Small intestine (tissue), 7 donors: ENCODE data around the gene VPS13C. TPM values are rescaled to one million over a fixed set of nuclear protein-coding genes. Genes with fewer than 3 reads are reported as not detected.

Experiments used
- DNase-seq, 2 donors: peaks; one replicate each; pipeline versions ENCODE4 v3.0.0 to v3.0.0-alpha.2; 2013
- FAIRE-seq: peaks from 2 replicates; lab custom pipeline; 2012; peaks lifted over from hg19 to GRCh38; lab: Jason Lieb, UNC
- H3K27ac ChIP-seq, 3 donors: one replicate each; pipeline ENCODE4 v1.5.1; 2013; ENCODE audit warnings: low read length in 2 of 3, mild to moderate bottlenecking in 2 of 3, control low read depth in 1 of 3, inconsistent platforms in 1 of 3, low read depth in 1 of 3, moderate library complexity in 1 of 3
- H3K27me3 ChIP-seq, 3 donors: one replicate each; pipeline ENCODE4 v1.6.1; 2013; ENCODE audit warnings: low read length in 3 of 3, inconsistent platforms in 1 of 3; ENCODE audit not compliant: control insufficient read depth in 3 of 3, insufficient read depth in 3 of 3
- H3K36me3 ChIP-seq, 3 donors: one replicate each; pipeline ENCODE4 v1.6.1; 2013; ENCODE audit warnings: low read length in 3 of 3, inconsistent platforms in 1 of 3, low read depth in 1 of 3, mild to moderate bottlenecking in 1 of 3, moderate library complexity in 1 of 3; ENCODE audit not compliant: control insufficient read depth in 3 of 3, insufficient read depth in 2 of 3
- H3K4me1 ChIP-seq, 3 donors: one replicate each; pipeline ENCODE4 v1.6.1; 2013; ENCODE audit warnings: low read length in 2 of 3, inconsistent platforms in 1 of 3, low read depth in 1 of 3, mild to moderate bottlenecking in 1 of 3, moderate library complexity in 1 of 3; ENCODE audit not compliant: control insufficient read depth in 3 of 3, insufficient read depth in 2 of 3
- H3K4me3 ChIP-seq, 3 donors: one replicate each; pipeline ENCODE4 v1.5.1; 2013; ENCODE audit warnings: low read length in 3 of 3, control low read depth in 1 of 3, inconsistent platforms in 1 of 3, low read depth in 1 of 3, mild to moderate bottlenecking in 1 of 3, moderate library complexity in 1 of 3
- H3K9me3 ChIP-seq, 2 donors: one replicate each; pipeline ENCODE4 v1.6.1; 2013; ENCODE audit warnings: low read depth in 1 of 2, low read length in 1 of 2; ENCODE audit not compliant: control insufficient read depth in 2 of 2, insufficient read depth in 1 of 2
- WGBS, 3 donors: extraction: QIAGEN DNeasy Blood & Tissue Kit; methylation state at CpG; one replicate each; pipeline ENCODE4 v1.1.7; 2013; 5-methylcytosine and 5-hydroxymethylcytosine counted together
- polyA plus RNA-seq, 4 donors: library from polyadenylated mRNA; stranded (reverse) in 3 of 4; unstranded in 1 of 4; fragments of 200-250 nt in 3 of 4; fragments of 120-200 nt in 1 of 4; gene quantifications; one replicate each; pipeline versions ENCODE4 v1.2.1 to v1.2.3, GENCODE V29; 2013
- donor health status: healthy with polysubstance abuse.
- donor health status: control.
- donor health status: control.
- donor health status: Bipolar disorder and iron deficiency.
- donor health status: healthy.

VPS13C gene
- polyA plus RNA-seq, 4 donors = 7.3 to 49.2 (median 11.6) TPM

- WGBS, 3 donors = 32 to 65% (median 57%) methylated on average over 5 of the region's 5 CpGs
- FAIRE-seq (no peak), DNase-seq (peak in 1 of 2 donors; percentile 29)
These were observed 27.6 kb upstream of the VPS13C start for GRCh38 chr15:62087671-62088352.

GRCh38 chr15:62085740-62086139 is 25.5 kb upstream of the VPS13C start:
- Histone ChIP-seq H3K27me3 (no peaks in the 10 kb centered on the region), H3K27ac (no peak overlapping the region), H3K4me3 (no peak overlapping the region), H3K9me3 (peaks cover 0 to 16% of the 10 kb centered on the region in 2 donors), H3K4me1 (peaks cover 0 to 17% (median 0%) of the 10 kb centered on the region in 3 donors), H3K36me3 (no peaks in the 10 kb centered on the region)
- DNase-seq (no peak), FAIRE-seq (no peak)
- 57 to 77% (median 73%) methylated on average over 4 of the region's 4 CpGs for WGBS, 3 donors

More at GRCh38 chr15:62087671-62088352, 27.6 kb upstream of the VPS13C start:
- no peaks in the 10 kb centered on the region for H3K27me3 ChIP-seq
- H3K4me1 ChIP-seq = peaks cover 0 to 10% (median 0%) of the 10 kb centered on the region in 3 donors
- H3K9me3 ChIP-seq = peaks cover 0 to 16% of the 10 kb centered on the region in 2 donors
- H3K36me3 ChIP-seq = no peaks in the 10 kb centered on the region
- H3K4me3 ChIP-seq = no peak overlapping the region
- peak overlapping the region in 2 of 3 donors; percentile 6 to 38 for H3K27ac ChIP-seq

GRCh38 chr15:62083194-62084154 is 23.2 kb upstream of the VPS13C start:
- no peak for FAIRE-seq
- peak; percentile 54 to 74 for DNase-seq
- Histone ChIP-seq H3K27me3 (no peaks in the 10 kb centered on the region), H3K27ac (peak overlapping the region in 1 of 3 donors; percentile 86), H3K9me3 (peaks cover 0 to 16% of the 10 kb centered on the region in 2 donors), H3K36me3 (no peaks in the 10 kb centered on the region), H3K4me1 (peaks cover 0 to 17% (median 0%) of the 10 kb centered on the region in 3 donors), H3K4me3 (no peak overlapping the region)
- WGBS, 3 donors = 26 to 63% (median 41%) methylated on average over 9 of the region's 9 CpGs

- H3K4me1 ChIP-seq = peaks cover 0 to 14% (median 0%) of the 10 kb centered on the region in 3 donors
- WGBS, 3 donors = 86 to 90% (median 89%) methylated on average over 4 of the region's 4 CpGs
- no peak overlapping the region for H3K4me3 ChIP-seq
- H3K36me3 ChIP-seq = no peaks in the 10 kb centered on the region
- DNase-seq (no peak), FAIRE-seq (no peak)
- peaks cover 0 to 3% of the 10 kb centered on the region in 2 donors for H3K9me3 ChIP-seq
- H3K27ac ChIP-seq = no peak overlapping the region
- H3K27me3 ChIP-seq = no peaks in the 10 kb centered on the region
These were observed 19.3 kb upstream of the VPS13C start for GRCh38 chr15:62079594-62079993.

GRCh38 chr15:62075595-62076277 is 15.5 kb upstream of the VPS13C start:
- Histone ChIP-seq H3K36me3 (no peaks in the 10 kb centered on the region), H3K9me3 (no peaks in the 10 kb centered on the region), H3K27me3 (no peaks in the 10 kb centered on the region), H3K27ac (no peak overlapping the region), H3K4me3 (no peak overlapping the region), H3K4me1 (no peaks in the 10 kb centered on the region)
- no peak for DNase-seq
- 25 to 73% (median 40%) methylated on average over 9 of the region's 9 CpGs for WGBS, 3 donors
- FAIRE-seq = no peak

GRCh38 chr15:62071711-62072308 is 11.6 kb upstream of the VPS13C start:
- Histone ChIP-seq H3K4me1 (peaks cover 0 to 5% (median 0%) of the 10 kb centered on the region in 3 donors), H3K27ac (no peak overlapping the region), H3K4me3 (no peak overlapping the region), H3K36me3 (no peaks in the 10 kb centered on the region), H3K9me3 (no peaks in the 10 kb centered on the region), H3K27me3 (peaks cover 0 to 8% (median 0%) of the 10 kb centered on the region in 3 donors)
- DNase-seq (peak; percentile 44 to 56), FAIRE-seq (no peak)

- no peak for FAIRE-seq
- no peak overlapping the region for H3K4me3 ChIP-seq
- H3K9me3 ChIP-seq = no peaks in the 10 kb centered on the region
- H3K4me1 ChIP-seq = peaks cover 0 to 8% (median 0%) of the 10 kb centered on the region in 3 donors
- peaks cover 0 to 13% (median 0%) of the 10 kb centered on the region in 3 donors for H3K27me3 ChIP-seq
- H3K27ac ChIP-seq = no peak overlapping the region
- DNase-seq = no peak
- H3K36me3 ChIP-seq = no peaks in the 10 kb centered on the region
- WGBS, 3 donors = 86 to 87% (median 87%) methylated on average over 5 of the region's 5 CpGs
These were observed 9.3 kb upstream of the VPS13C start for GRCh38 chr15:62069551-62069950.
